ENCODE data around the gene HINFP. TPM values are rescaled to one million over a fixed set of nuclear protein-coding genes. Genes with fewer than 3 reads are reported as not detected.
A peak's percentile ranks its signal among the peaks of the same experiment; 100 is the strongest.

The HINFP gene
- total RNA-seq (19.5 TPM), polyA plus RNA-seq (24.0 TPM)
- long read RNA-seq, donor 1, result 0 reads
- long read RNA-seq, donor 2, result 0 reads
- long read RNA-seq, donor 3, partial matches to known transcripts, result 0 of 4 reads
- long read RNA-seq, donor 3, other reads (novel, unspliced or antisense), result 0 of 4 reads
- long read RNA-seq, donor 4, partial matches to known transcripts, result 0 of 1 reads
- long read RNA-seq, donor 4, other reads (novel, unspliced or antisense), result 0 of 1 reads
- long read RNA-seq, donor 5, partial matches to known transcripts, result 12 of 18 reads
- long read RNA-seq, donor 5, other reads (novel, unspliced or antisense), result 0 of 18 reads
- long read RNA-seq, donor 6, result 0 reads
- long read RNA-seq, donor 7, transcript HINFP-201 (10 exons, 3,163 nt), result major isoform, 6 of 6 reads
- long read RNA-seq, donor 7, partial matches to known transcripts, result 0 of 6 reads
- long read RNA-seq, donor 7, other reads (novel, unspliced or antisense), result 0 of 6 reads
- long read RNA-seq, donor 8, result 0 reads
- long read RNA-seq, donor 9, partial matches to known transcripts, result 0 of 2 reads
- long read RNA-seq, donor 9, other reads (novel, unspliced or antisense), result 0 of 2 reads
- long read RNA-seq, donor 10, partial matches to known transcripts, result 0 of 2 reads
- long read RNA-seq, donor 10, other reads (novel, unspliced or antisense), result 0 of 2 reads

GRCh38 chr11:119121008-119121810, at the start of gene HINFP:
TSS of gene HINFP (plus strand) at chr11:119121580. CDS start at chr11:119126945, 5,365 bp downstream.
- Histone ChIP-seq H3K4me3 (ENCODE audit: low read length in 2 of 2) (peak within 1 kb of the TSS; percentile 76 to 89), H3K27me3 (ENCODE audit: control insufficient read depth in 2 of 2, insufficient read depth in 1 of 2, low read length in 1 of 2) (no peaks in the 10 kb centered on the region), H3K4me1 (ENCODE audit: control insufficient read depth in 2 of 2, insufficient read depth in 2 of 2, low read length in 2 of 2) (peaks cover 14 to 23% of the 10 kb centered on the region in 2 donors), H3K36me3 (ENCODE audit: control insufficient read depth in 2 of 2, insufficient read depth in 2 of 2, low read length in 1 of 2) (peaks cover 26 to 29% of the 10 kb centered on the region in 2 donors), H3K27ac (ENCODE audit: low read depth in 1 of 2, low read length in 1 of 2) (peak within 1 kb of the TSS; percentile 74 to 89), H3K9me3 (ENCODE audit: control insufficient read depth in 2 of 2, insufficient read depth in 1 of 2, low read length in 1 of 2) (no peaks in the 10 kb centered on the region)
- DNase-seq (ENCODE audit: low read depth in 6 of 9, low spot score in 9 of 9), result peak; percentile 96 to 99 (median 99)
- WGBS, result under 1% methylated on average over 54 of the region's 54 CpGs

- WGBS, result 99% methylated on average over 11 of the region's 11 CpGs
- DNase-seq (ENCODE audit: low read depth in 6 of 9, low spot score in 9 of 9), result no peak
- no peaks in the 10 kb centered on the region for H3K27me3 ChIP-seq (ENCODE audit: control insufficient read depth in 2 of 2, insufficient read depth in 1 of 2, low read length in 1 of 2)
These were observed 43.5 kb upstream of the HINFP start for GRCh38 chr11:119077839-119078238.

GRCh38 chr11:119078675-119079420, 42.5 kb upstream of the HINFP start:
- Histone ChIP-seq H3K27ac (ENCODE audit: low read depth in 1 of 2, low read length in 1 of 2) (no peak overlapping the region), H3K4me1 (ENCODE audit: control insufficient read depth in 2 of 2, insufficient read depth in 2 of 2, low read length in 2 of 2) (no peaks in the 10 kb centered on the region), H3K27me3 (ENCODE audit: control insufficient read depth in 2 of 2, insufficient read depth in 1 of 2, low read length in 1 of 2) (no peaks in the 10 kb centered on the region), H3K9me3 (ENCODE audit: control insufficient read depth in 2 of 2, insufficient read depth in 1 of 2, low read length in 1 of 2) (no peaks in the 10 kb centered on the region), H3K36me3 (ENCODE audit: control insufficient read depth in 2 of 2, insufficient read depth in 2 of 2, low read length in 1 of 2) (peaks cover 67 to 72% of the 10 kb centered on the region in 2 donors), H3K4me3 (ENCODE audit: low read length in 2 of 2) (no peak overlapping the region)
- DNase-seq (ENCODE audit: low read depth in 6 of 9, low spot score in 9 of 9), result no peak
- whole genome bisulfite sequencing, result 97% methylated on average over 19 of the region's 19 CpGs

More at GRCh38 chr11:119077839-119078238, 43.5 kb upstream of the HINFP start:
- Histone ChIP-seq H3K36me3 (ENCODE audit: control insufficient read depth in 2 of 2, insufficient read depth in 2 of 2, low read length in 1 of 2) (peaks cover 77 to 82% of the 10 kb centered on the region in 2 donors), H3K4me1 (ENCODE audit: control insufficient read depth in 2 of 2, insufficient read depth in 2 of 2, low read length in 2 of 2) (no peaks in the 10 kb centered on the region), H3K9me3 (ENCODE audit: control insufficient read depth in 2 of 2, insufficient read depth in 1 of 2, low read length in 1 of 2) (no peaks in the 10 kb centered on the region), H3K27ac (ENCODE audit: low read depth in 1 of 2, low read length in 1 of 2) (no peak overlapping the region), H3K4me3 (ENCODE audit: low read length in 2 of 2) (no peak overlapping the region)

- H3K4me3 ChIP-seq (ENCODE audit: low read length in 2 of 2), result no peak overlapping the region
- no peaks in the 10 kb centered on the region for H3K9me3 ChIP-seq (ENCODE audit: control insufficient read depth in 2 of 2, insufficient read depth in 1 of 2, low read length in 1 of 2)
- H3K4me1 ChIP-seq (ENCODE audit: control insufficient read depth in 2 of 2, insufficient read depth in 2 of 2, low read length in 2 of 2), result peaks cover 8 to 17% of the 10 kb centered on the region in 2 donors
- peaks cover 54 to 55% of the 10 kb centered on the region in 2 donors for H3K36me3 ChIP-seq (ENCODE audit: control insufficient read depth in 2 of 2, insufficient read depth in 2 of 2, low read length in 1 of 2)
- WGBS, result 95% methylated on average over 7 of the region's 7 CpGs
- H3K27ac ChIP-seq (ENCODE audit: low read depth in 1 of 2, low read length in 1 of 2), result no peak overlapping the region
- H3K27me3 ChIP-seq (ENCODE audit: control insufficient read depth in 2 of 2, insufficient read depth in 1 of 2, low read length in 1 of 2), result no peaks in the 10 kb centered on the region
- no peak for DNase-seq (ENCODE audit: low read depth in 6 of 9, low spot score in 9 of 9)
These were observed 39.6 kb upstream of the HINFP start for GRCh38 chr11:119081682-119082260.

GRCh38 chr11:119084663-119085436, 36.5 kb upstream of the HINFP start, which contains the start of gene HMBS:
TSS of gene HMBS (plus strand) at chr11:119084881. CDS start at chr11:119085034, 153 bp downstream.
- Histone ChIP-seq H3K27ac (ENCODE audit: low read depth in 1 of 2, low read length in 1 of 2) (peak within 1 kb of the TSS; percentile 74 to 88), H3K36me3 (ENCODE audit: control insufficient read depth in 2 of 2, insufficient read depth in 2 of 2, low read length in 1 of 2) (peaks cover 24 to 28% of the 10 kb centered on the region in 2 donors), H3K27me3 (ENCODE audit: control insufficient read depth in 2 of 2, insufficient read depth in 1 of 2, low read length in 1 of 2) (no peaks in the 10 kb centered on the region), H3K4me3 (ENCODE audit: low read length in 2 of 2) (peak within 1 kb of the TSS; percentile 76 to 83), H3K9me3 (ENCODE audit: control insufficient read depth in 2 of 2, insufficient read depth in 1 of 2, low read length in 1 of 2) (no peaks in the 10 kb centered on the region), H3K4me1 (ENCODE audit: control insufficient read depth in 2 of 2, insufficient read depth in 2 of 2, low read length in 2 of 2) (peaks cover 8 to 23% of the 10 kb centered on the region in 2 donors)
- WGBS, result 1% methylated on average over 45 of the region's 45 CpGs
- DNase-seq (ENCODE audit: low read depth in 6 of 9, low spot score in 9 of 9), result peak in 8 of 9 donors; percentile 77 to 92 (median 88)

- 3% methylated on average over 13 of the region's 13 CpGs for WGBS
- Histone ChIP-seq H3K4me1 (ENCODE audit: control insufficient read depth in 2 of 2, insufficient read depth in 2 of 2, low read length in 2 of 2) (peaks cover 8 to 23% of the 10 kb centered on the region in 2 donors), H3K36me3 (ENCODE audit: control insufficient read depth in 2 of 2, insufficient read depth in 2 of 2, low read length in 1 of 2) (peaks cover 21 to 27% of the 10 kb centered on the region in 2 donors), H3K4me3 (ENCODE audit: low read length in 2 of 2) (peak overlapping the region; percentile 76 to 83), H3K9me3 (ENCODE audit: control insufficient read depth in 2 of 2, insufficient read depth in 1 of 2, low read length in 1 of 2) (no peaks in the 10 kb centered on the region), H3K27ac (ENCODE audit: low read depth in 1 of 2, low read length in 1 of 2) (peak overlapping the region; percentile 72 to 74), H3K27me3 (ENCODE audit: control insufficient read depth in 2 of 2, insufficient read depth in 1 of 2, low read length in 1 of 2) (no peaks in the 10 kb centered on the region)
- no peak for DNase-seq (ENCODE audit: low read depth in 6 of 9, low spot score in 9 of 9)
These were observed 35.9 kb upstream of the HINFP start for GRCh38 chr11:119085437-119085847.

- Histone ChIP-seq H3K4me3 (ENCODE audit: low read length in 2 of 2) (no peak overlapping the region), H3K36me3 (ENCODE audit: control insufficient read depth in 2 of 2, insufficient read depth in 2 of 2, low read length in 1 of 2) (peaks cover 5 to 21% of the 10 kb centered on the region in 2 donors), H3K4me1 (ENCODE audit: control insufficient read depth in 2 of 2, insufficient read depth in 2 of 2, low read length in 2 of 2) (peaks cover 9 to 27% of the 10 kb centered on the region in 2 donors), H3K27ac (ENCODE audit: low read depth in 1 of 2, low read length in 1 of 2) (no peak overlapping the region), H3K27me3 (ENCODE audit: control insufficient read depth in 2 of 2, insufficient read depth in 1 of 2, low read length in 1 of 2) (no peaks in the 10 kb centered on the region), H3K9me3 (ENCODE audit: control insufficient read depth in 2 of 2, insufficient read depth in 1 of 2, low read length in 1 of 2) (no peaks in the 10 kb centered on the region)
- DNase-seq (ENCODE audit: low read depth in 6 of 9, low spot score in 9 of 9), result no peak
- 89% methylated on average over 6 of the region's 6 CpGs for WGBS
These were observed 34.3 kb upstream of the HINFP start for GRCh38 chr11:119087123-119087522.

Measured in thymus (tissue), 14 donors.